ENCODE measurements around the gene CAMK2D. TPM values are rescaled to one million over a fixed set of nuclear protein-coding genes. Genes with fewer than 3 reads are reported as not detected.

CAMK2D gene
- total and polyA plus RNA-seq, 7 donors = 41.2 to 183 (median 83.8) TPM

- intact Hi-C loops (cut with DNase I) = no loop called here
Measured at GRCh38 chr4:113478032-113478431, 283.5 kb downstream of the CAMK2D start.

GRCh38 chr4:113476800-113477199 is 284.7 kb downstream of the CAMK2D start:
- intact Hi-C loops (cut with DNase I) = no loop called here
- Histone ChIP-seq H3K36me3 (ENCODE audit: insufficient read depth in 1 of 2, low read depth in 1 of 2) (no peaks in the 10 kb centered on the region), H3K9me3 (peaks cover 6% of the 10 kb centered on the region), H3K27me3 (ENCODE audit: insufficient read depth in 3 of 3, low read length in 2 of 3) (no peaks in the 10 kb centered on the region), H3K4me1 (peaks cover 36% of the 10 kb centered on the region), H3K27ac (peak overlapping the region; percentile 24), H3K4me3 (no peak overlapping the region)
- DNase-seq = no peak
- ATAC-seq = no peak
- TF ChIP-seq CTCF (IDR thresholded peaks at IDR 0.05) = no peak
- 93 to 97% (median 95%) methylated on average over 2 of the region's 2 CpGs for WGBS, 3 donors

More at GRCh38 chr4:113478032-113478431, 283.5 kb downstream of the CAMK2D start:
- 85 to 92% (median 85%) methylated on average over 2 of the region's 2 CpGs for WGBS, 3 donors
- no peaks in the 10 kb centered on the region for H3K27me3 ChIP-seq (ENCODE audit: insufficient read depth in 3 of 3, low read length in 2 of 3)
- DNase-seq (no peak), ATAC-seq (no peak)
- H3K36me3 ChIP-seq (ENCODE audit: insufficient read depth in 1 of 2, low read depth in 1 of 2) = no peaks in the 10 kb centered on the region
- H3K4me1 ChIP-seq = peaks cover 34% of the 10 kb centered on the region
- H3K9me3 ChIP-seq = peaks cover 6% of the 10 kb centered on the region
- peak overlapping the region; percentile 31 for H3K27ac ChIP-seq
- no peak for TF ChIP-seq CTCF (IDR thresholded peaks at IDR 0.05)
- no peak overlapping the region for H3K4me3 ChIP-seq

- no peak overlapping the region for H3K4me3 ChIP-seq
- intact Hi-C loops (cut with DNase I) = no loop called here
- H3K27ac ChIP-seq = peak overlapping the region; percentile 87
- H3K27me3 ChIP-seq (ENCODE audit: insufficient read depth in 3 of 3, low read length in 2 of 3) = no peaks in the 10 kb centered on the region
- DNase-seq (no peak), ATAC-seq (peak; percentile 75 to 92 (median 84))
- H3K36me3 ChIP-seq (ENCODE audit: insufficient read depth in 1 of 2, low read depth in 1 of 2) = no peaks in the 10 kb centered on the region
- peaks cover 6% of the 10 kb centered on the region for H3K9me3 ChIP-seq
- no peak for TF ChIP-seq CTCF (IDR thresholded peaks at IDR 0.05)
- peaks cover 54% of the 10 kb centered on the region for H3K4me1 ChIP-seq
Measured at GRCh38 chr4:113474017-113474416, 287.5 kb downstream of the CAMK2D start.

- Histone ChIP-seq H3K27me3 (ENCODE audit: insufficient read depth in 3 of 3, low read length in 2 of 3) (no peaks in the 10 kb centered on the region), H3K27ac (peak overlapping the region; percentile 87), H3K4me1 (peaks cover 59% of the 10 kb centered on the region), H3K9me3 (peaks cover 6% of the 10 kb centered on the region), H3K4me3 (no peak overlapping the region), H3K36me3 (ENCODE audit: insufficient read depth in 1 of 2, low read depth in 1 of 2) (no peaks in the 10 kb centered on the region)
- TF ChIP-seq CTCF (IDR thresholded peaks at IDR 0.05) = no peak
- ATAC-seq (no peak), DNase-seq (no peak)
- intact Hi-C loops (cut with DNase I) = no loop called here
- 14 to 33% (median 19%) methylated on average over 1 of the region's 1 CpG for WGBS, 3 donors
Measured at GRCh38 chr4:113472864-113473263, 288.7 kb downstream of the CAMK2D start.

- DNase-seq (no peak), ATAC-seq (no peak)
- Histone ChIP-seq H3K4me3 (no peak overlapping the region), H3K9me3 (no peaks in the 10 kb centered on the region), H3K4me1 (peaks cover 75% of the 10 kb centered on the region), H3K36me3 (ENCODE audit: insufficient read depth in 1 of 2, low read depth in 1 of 2) (no peaks in the 10 kb centered on the region), H3K27ac (peak overlapping the region; percentile 87), H3K27me3 (ENCODE audit: insufficient read depth in 3 of 3, low read length in 2 of 3) (no peaks in the 10 kb centered on the region)
- TF ChIP-seq CTCF (IDR thresholded peaks at IDR 0.05) = no peak
- 42 to 78% (median 48%) methylated on average over 4 of the region's 4 CpGs for WGBS, 3 donors
- intact Hi-C loops (cut with DNase I) = no loop called here
Measured at GRCh38 chr4:113471146-113471860, 290.2 kb downstream of the CAMK2D start.

Data from psoas muscle (tissue), 8 donors.